IMR-90 (cell line): Measurements from ENCODE around the gene MAPKAPK2. TPM values are rescaled to one million over a fixed set of nuclear protein-coding genes. Genes with fewer than 3 reads are reported as not detected.

Source experiments
- ATAC-seq: fragments of 200-7000 bp; cut with Tn5 transposase; 2 replicates; pipeline ENCODE4 v1.9.1; 2020; ENCODE audit warnings: low read depth, mild to moderate bottlenecking, moderate library complexity
- BruUV-seq: library from RNA; stranded (reverse); fragments of 400-500 nt; replicated peaks from 2 replicates; lab custom pipeline; 2021; lab: Mats Ljungman, UMichigan
- CTCF ChIA-PET: fragments of 300-600 bp; formaldehyde crosslinking; extraction: SDS; loops from one replicate; lab custom pipeline; 2021; ENCODE audit warnings: antibody characterized with exemption; lab: Yijun Ruan, JAX
- POLR2A ChIA-PET: fragments of 300-600 bp; sonication (Branson Sonifier 250); formaldehyde crosslinking; loops from one replicate; lab custom pipeline; 2022; ENCODE audit warnings: antibody characterized with exemption; ENCODE audit not compliant: unreplicated experiment; lab: Charles Lee
- DNase-seq: peaks from one replicate; pipeline ENCODE4 v3.0.0; 2013
- H2AFZ ChIP-seq: replicated peaks from 2 replicates; pipeline ENCODE3; 2013; ENCODE audit warnings: low read length, mild to moderate bottlenecking; ENCODE audit not compliant: poor library complexity
- H2AK5ac ChIP-seq: 2 replicates; pipeline ENCODE4 v1.6.1; 2013; ENCODE audit warnings: low read depth, low read length, inconsistent platforms
- H2AK9ac ChIP-seq: replicated peaks from 2 replicates; pipeline ENCODE3; 2013; ENCODE audit warnings: mild to moderate bottlenecking, low read depth, low read length, moderate library complexity; ENCODE audit not compliant: poor library complexity
- H2BK120ac ChIP-seq: 2 replicates; pipeline ENCODE4 v1.6.1; 2013; ENCODE audit warnings: low read depth, low read length, inconsistent platforms
- H2BK15ac ChIP-seq: 3 replicates; pipeline ENCODE4 v1.6.1; 2013; ENCODE audit warnings: low read depth, low read length, inconsistent platforms
- H2BK20ac ChIP-seq: 2 replicates; pipeline ENCODE4 v1.6.1; 2013; ENCODE audit warnings: low read depth, mild to moderate bottlenecking, inconsistent platforms, low read length, moderate library complexity
- H2BK5ac ChIP-seq: 2 replicates; pipeline ENCODE4 v1.6.1; 2013; ENCODE audit warnings: mild to moderate bottlenecking, low read depth, low read length, inconsistent platforms; ENCODE audit not compliant: poor library complexity, severe bottlenecking
- H3K14ac ChIP-seq: replicated peaks from 2 replicates; pipeline ENCODE4 v1.6.1; 2013; ENCODE audit warnings: low read depth, low read length, inconsistent platforms
- H3K18ac ChIP-seq: 2 replicates; pipeline ENCODE4 v1.6.1; 2013; ENCODE audit warnings: low read depth, low read length, control low read depth
- H3K23ac ChIP-seq: 2 replicates; pipeline ENCODE4 v1.6.1; 2013; ENCODE audit warnings: low read depth, low read length, inconsistent platforms
- H3K27ac ChIP-seq: 2 replicates; pipeline ENCODE4 v1.5.1; 2013; ENCODE audit warnings: mild to moderate bottlenecking, control low read depth, low read length; ENCODE audit not compliant: insufficient read depth
- H3K27me3 ChIP-seq: 2 replicates; pipeline ENCODE4 v1.6.1; 2013; ENCODE audit warnings: low read length; ENCODE audit not compliant: control insufficient read depth, insufficient read depth
- H3K36me3 ChIP-seq: 2 replicates; pipeline ENCODE4 v1.6.1; 2013; ENCODE audit warnings: low read length, mixed read lengths; ENCODE audit not compliant: control insufficient read depth, insufficient read depth
- H3K4ac ChIP-seq: 2 replicates; pipeline ENCODE4 v1.6.1; 2013; ENCODE audit warnings: low read depth, low read length, inconsistent platforms
- H3K4me1 ChIP-seq: 2 replicates; pipeline ENCODE4 v1.6.1; 2013; ENCODE audit warnings: low read length, mixed read lengths; ENCODE audit not compliant: control insufficient read depth, insufficient read depth
- H3K4me2 ChIP-seq: 2 replicates; pipeline ENCODE4 v1.6.1; 2013; ENCODE audit warnings: low read depth, mild to moderate bottlenecking, control low read depth, low read length, moderate library complexity
- H3K4me3 ChIP-seq: 2 replicates; pipeline ENCODE4 v1.5.1; 2013; ENCODE audit warnings: low read depth, mild to moderate bottlenecking, control low read depth, low read length, moderate library complexity; ENCODE audit not compliant: insufficient read depth
- H3K56ac ChIP-seq: 2 replicates; pipeline ENCODE4 v1.6.1; 2013; ENCODE audit warnings: low read length, inconsistent platforms; ENCODE audit not compliant: insufficient read depth; ENCODE audit errors: extremely low read depth
- H3K79me1 ChIP-seq, 2 experiments: 2 replicates each; pipeline ENCODE4 v1.6.1; 2013; ENCODE audit warnings: low read length in 2 of 2, inconsistent platforms in 1 of 2, low read depth in 1 of 2
- H3K9ac ChIP-seq: 2 replicates; pipeline ENCODE4 v1.6.1; 2013; ENCODE audit warnings: low read depth, low read length, control low read depth
- H3K9me1 ChIP-seq: 2 replicates; pipeline ENCODE4 v1.6.1; 2013; ENCODE audit warnings: low read length, inconsistent platforms; ENCODE audit not compliant: insufficient read depth
- H3K9me3 ChIP-seq: 2 replicates; pipeline ENCODE4 v1.6.1; 2013; ENCODE audit warnings: low read length; ENCODE audit not compliant: control insufficient read depth, insufficient read depth
- H4K20me1 ChIP-seq: 2 replicates; pipeline ENCODE4 v1.6.1; 2013; ENCODE audit warnings: low read length, inconsistent platforms; ENCODE audit not compliant: insufficient read depth
- H4K5ac ChIP-seq: 2 replicates; pipeline ENCODE4 v1.6.1; 2013; ENCODE audit warnings: mild to moderate bottlenecking, low read depth, low read length, control low read depth
- H4K8ac ChIP-seq, 2 experiments: 2 replicates each; pipeline ENCODE4 v1.6.1; 2013; ENCODE audit warnings: low read depth in 2 of 2, low read length in 2 of 2, control low read depth in 1 of 2, inconsistent platforms in 1 of 2
- H4K91ac ChIP-seq: 2 replicates; pipeline ENCODE4 v1.6.1; 2013; ENCODE audit warnings: low read depth, low read length, inconsistent platforms; ENCODE audit not compliant: insufficient read depth
- CEBPB ChIP-seq: IDR thresholded peaks from 2 replicates; pipeline ENCODE4 v1.6.1; 2012; ENCODE audit warnings: low read depth, low read length, improper control_type of control experiment
- CHD1 ChIP-seq: IDR thresholded peaks from 2 replicates; pipeline ENCODE4 v1.6.1; 2012; ENCODE audit warnings: low read depth, low read length, improper control_type of control experiment
- CTCF ChIP-seq: conservative IDR thresholded peaks from 2 replicates; pipeline ENCODE4 v1.5.1; 2012; ENCODE audit warnings: mild to moderate bottlenecking, low read depth, low read length, improper control_type of control experiment
- FOS ChIP-seq: fragments of 150-350 bp; IDR thresholded peaks from 2 replicates; pipeline ENCODE4 v1.6.1; 2016; ENCODE audit warnings: low read depth, low read length
- MAFK ChIP-seq: IDR thresholded peaks from 2 replicates; pipeline ENCODE4 v1.6.1; 2012; ENCODE audit warnings: low read depth, low read length, improper control_type of control experiment
- MAZ ChIP-seq: IDR thresholded peaks from 2 replicates; pipeline ENCODE4 v1.6.1; 2012; ENCODE audit warnings: low read depth, mild to moderate bottlenecking, low read length, improper control_type of control experiment, moderate library complexity, borderline replicate concordance
- MXI1 ChIP-seq: IDR thresholded peaks from 2 replicates; pipeline ENCODE4 v1.6.1; 2012; ENCODE audit warnings: low read depth, mild to moderate bottlenecking, low read length, moderate library complexity, borderline replicate concordance
- POLR2A ChIP-seq: IDR thresholded peaks from 2 replicates; pipeline ENCODE4 v1.6.1; 2012; ENCODE audit warnings: mild to moderate bottlenecking, low read depth, low read length
- RAD21 ChIP-seq: IDR thresholded peaks from 2 replicates; pipeline ENCODE4 v1.6.1; 2012; ENCODE audit warnings: low read length, improper control_type of control experiment
- RCOR1 ChIP-seq: IDR thresholded peaks from 2 replicates; pipeline ENCODE4 v1.6.1; 2012; ENCODE audit warnings: mild to moderate bottlenecking, low read length, improper control_type of control experiment; ENCODE audit not compliant: insufficient replicate concordance
- SMC3 ChIP-seq: fragments of 150-350 bp; IDR thresholded peaks from 2 replicates; pipeline ENCODE4 v1.6.1; 2016; ENCODE audit warnings: low read depth, mild to moderate bottlenecking, antibody characterized with exemption, low read length, moderate library complexity
- USF2 ChIP-seq: fragments of 150-350 bp; IDR thresholded peaks from 2 replicates; pipeline ENCODE4 v1.6.1; 2017; ENCODE audit warnings: mild to moderate bottlenecking, antibody characterized with exemption, low read length, low read depth
- WGBS, 2 experiments: methylation state at CpG; one replicate each; pipeline versions ENCODE4 v1.1.5 to v1.1.7; 2013; ENCODE audit warnings: missing lambda C conversion rate in 2 of 2; ENCODE audit not compliant: insufficient read length in 1 of 2; ENCODE audit errors: extremely low coverage in 2 of 2; 5-methylcytosine and 5-hydroxymethylcytosine counted together
- dilution Hi-C: fragments of 300-500 bp; cut with HindIII; formaldehyde crosslinking; loops from one replicate; pipeline ENCODE4 v1.14.3; 2018; ENCODE audit warnings: low sequenced_read_pairs; ENCODE audit not compliant: unreplicated experiment
- in situ Hi-C: fragments of 300-500 bp; cut with MboI; formaldehyde crosslinking; loops from 3 replicates; pipeline ENCODE4 v1.14.3; 2019; ENCODE audit warnings: low sequenced_read_pairs, inconsistent platforms, mixed read lengths
- intact Hi-C: fragments of 100-400 bp; cut with micrococcal nuclease; formaldehyde crosslinking; loops from 2 replicates; pipeline ENCODE4 v1.10.0; 2022
- polyA plus RNA-seq, 3 experiments: library from polyadenylated mRNA; depleted of rRNA; stranded (reverse); fragments of >200 nt; gene quantifications; 2 replicates each; pipeline ENCODE4 v1.2.3, GENCODE V29; 2012; ENCODE audit warnings: low replicate concordance in 1 of 3
- total RNA-seq: library from RNA; depleted of rRNA; stranded (reverse); fragments of >200 nt; gene quantifications from 2 replicates; pipeline ENCODE4 v1.2.3, GENCODE V29; 2012

Gene MAPKAPK2
- total and polyA plus RNA-seq, 2 of the 4 experiments (the other 2 are of a cell fraction) = 56.5 to 66.4 TPM

GRCh38 chr1:206658264-206658980 lies 26.3 kb upstream of the MAPKAPK2 start:
- no peak overlapping the region for H3K4me3 ChIP-seq
- H4K91ac ChIP-seq = no peak overlapping the region
- no peak for DNase-seq
- H3K9me1 ChIP-seq = no peaks in the 10 kb centered on the region
- POLR2A ChIA-PET = interaction anchor here (0.6 kb wide), 1 partner anchor 18 kb away, joined by 3 read pairs; no protein-coding TSS in a partner anchor
- ATAC-seq = peak; percentile 65; the same call in 1 of the 2 replicates
- no peak overlapping the region for H4K8ac ChIP-seq
- no peak overlapping the region for H2BK5ac ChIP-seq
- no peak overlapping the region for H3K56ac ChIP-seq
- intact Hi-C loops (no loop called here), in situ Hi-C loops (no loop called here), dilution Hi-C loops (no loop called here)
- H4K20me1 ChIP-seq = peaks cover 3% of the 10 kb centered on the region; the same call in 1 of the 2 replicates
- no TSS peak for BruUV-seq
- peaks cover 2% of the 10 kb centered on the region; the same call in 1 of the 2 replicates for H3K4me1 ChIP-seq
- H2BK15ac ChIP-seq = no peak overlapping the region
- no peak overlapping the region for H3K9ac ChIP-seq
- WGBS, 2 experiments = 30% methylated on average over 3 of the region's 22 CpGs; no CpG with 5 or more reads in 1 of the 2 experiments
- no peaks in the 10 kb centered on the region for H3K79me1 ChIP-seq
- no peak overlapping the region for H2AFZ ChIP-seq
- H3K23ac ChIP-seq = peak overlapping the region; percentile 15; the same call in 1 of the 2 replicates
- peak; percentile 41 for TF ChIP-seq RAD21
- no peak for TF ChIP-seq MAZ
- no peak for TF ChIP-seq POLR2A
- TF ChIP-seq CEBPB = no peak
- no peak for TF ChIP-seq USF2
- TF ChIP-seq MAFK = no peak
- no peak for TF ChIP-seq FOS
- TF ChIP-seq SMC3 = peak; percentile 46
- TF ChIP-seq MXI1 = no peak
- TF ChIP-seq CTCF = peak; percentile 59
- TF ChIP-seq RCOR1 = no peak
- TF ChIP-seq CHD1 = no peak
- no peak overlapping the region for H2BK120ac ChIP-seq
- H3K14ac ChIP-seq = no peak overlapping the region
- H2BK20ac ChIP-seq = no peak overlapping the region
- peaks cover 18% of the 10 kb centered on the region for H3K27me3 ChIP-seq
- no peak overlapping the region for H3K18ac ChIP-seq
- no peak overlapping the region for H3K27ac ChIP-seq
- H3K9me3 ChIP-seq = peaks cover 2% of the 10 kb centered on the region; the same call in 1 of the 2 replicates
- H3K36me3 ChIP-seq = no peaks in the 10 kb centered on the region
- CTCF ChIA-PET = interaction anchor here (0.8 to 1.8 kb wide), 3 partner anchors 11 to 171 kb away, joined by 3 to 4 read pairs (median 3); partner anchors contain the start of gene DYRK3
- peak overlapping the region; percentile 72; the same call in 1 of the 2 replicates for H2AK5ac ChIP-seq
- H3K4ac ChIP-seq = no peak overlapping the region
- H2AK9ac ChIP-seq = no peak overlapping the region
- no peak overlapping the region for H4K5ac ChIP-seq
- no peak overlapping the region for H3K4me2 ChIP-seq
